SK-N-SH treated with all-trans-retinoic acid at 6 μM for 48 hours (cell line): ENCODE measurements around the gene EXTL1.

Experiments used
- CSDC2 ChIP-seq: fragments of 250-450 bp; sonication (Bioruptor Pico); IDR thresholded peaks from 2 replicates; pipeline ENCODE4 v1.5.0; 2020; ENCODE audit warnings: mild to moderate bottlenecking, moderate library complexity
- ISL1 ChIP-seq: fragments of 250-450 bp; sonication (Bioruptor Pico); IDR thresholded peaks from 2 replicates; pipeline ENCODE4 v2.1.2; 2022; ENCODE audit warnings: mild to moderate bottlenecking, moderate library complexity
- ZNF8 ChIP-seq: fragments of 450-650 bp; formaldehyde crosslinking; IDR thresholded peaks from 2 replicates; pipeline ENCODE4 v1.5.0; 2020; ENCODE audit warnings: mild to moderate bottlenecking, moderate library complexity
- TF ChIP-seq, protein P1 (sequence below): fragments of 250-450 bp; sonication (Bioruptor Pico); IDR thresholded peaks from 2 replicates; pipeline ENCODE4 v1.8.0; 2020; ENCODE audit warnings: mild to moderate bottlenecking, moderate library complexity, borderline replicate concordance

DNA sequence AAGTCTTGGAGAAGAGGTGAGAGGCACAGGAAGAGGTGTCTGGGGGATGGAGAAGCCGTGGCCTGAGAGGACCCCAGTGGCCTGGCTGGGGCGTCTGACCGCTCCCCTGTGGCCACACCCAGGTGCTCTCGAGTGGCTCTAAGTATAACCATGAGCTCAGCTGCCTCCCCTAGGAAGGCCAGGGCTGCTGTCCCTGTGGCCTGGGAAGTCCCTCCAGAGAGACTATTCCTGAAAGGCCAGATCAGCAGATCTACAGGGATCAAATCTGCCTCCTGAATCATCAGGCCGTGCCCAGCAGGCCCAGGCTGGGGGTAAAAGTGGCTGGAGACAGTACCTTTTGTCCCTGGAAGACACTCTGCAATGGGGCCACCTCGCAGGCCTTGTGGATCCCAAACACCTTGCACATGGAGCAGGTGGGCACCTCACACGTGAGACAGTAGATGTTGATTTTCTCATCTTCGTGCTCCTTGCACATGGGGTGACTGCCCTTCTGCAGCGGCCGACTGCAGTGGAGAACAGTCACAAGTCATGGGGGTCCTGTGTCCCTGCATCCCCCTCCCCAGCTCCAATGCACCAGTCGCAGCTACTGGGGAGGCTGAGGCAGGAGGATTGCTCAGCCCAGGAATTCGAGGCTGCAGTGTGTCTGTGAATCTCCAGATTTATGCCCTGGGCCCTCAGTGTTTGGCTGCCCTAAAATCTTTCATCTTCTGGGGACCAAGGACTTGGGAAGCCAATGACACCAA, 39.4 kb downstream of the EXTL1 start:
- TF ChIP-seq ISL1 (CRISPR knock-in tag) (no peak), CSDC2 (CRISPR knock-in tag) (no peak), ZNF8 (CRISPR knock-in tag) (no peak)
- TF ChIP-seq, protein P1, sequence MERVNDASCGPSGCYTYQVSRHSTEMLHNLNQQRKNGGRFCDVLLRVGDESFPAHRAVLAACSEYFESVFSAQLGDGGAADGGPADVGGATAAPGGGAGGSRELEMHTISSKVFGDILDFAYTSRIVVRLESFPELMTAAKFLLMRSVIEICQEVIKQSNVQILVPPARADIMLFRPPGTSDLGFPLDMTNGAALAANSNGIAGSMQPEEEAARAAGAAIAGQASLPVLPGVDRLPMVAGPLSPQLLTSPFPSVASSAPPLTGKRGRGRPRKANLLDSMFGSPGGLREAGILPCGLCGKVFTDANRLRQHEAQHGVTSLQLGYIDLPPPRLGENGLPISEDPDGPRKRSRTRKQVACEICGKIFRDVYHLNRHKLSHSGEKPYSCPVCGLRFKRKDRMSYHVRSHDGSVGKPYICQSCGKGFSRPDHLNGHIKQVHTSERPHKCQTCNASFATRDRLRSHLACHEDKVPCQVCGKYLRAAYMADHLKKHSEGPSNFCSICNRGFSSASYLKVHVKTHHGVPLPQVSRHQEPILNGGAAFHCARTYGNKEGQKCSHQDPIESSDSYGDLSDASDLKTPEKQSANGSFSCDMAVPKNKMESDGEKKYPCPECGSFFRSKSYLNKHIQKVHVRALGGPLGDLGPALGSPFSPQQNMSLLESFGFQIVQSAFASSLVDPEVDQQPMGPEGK (CRISPR knock-in tag), result no peak
